GM12872 (cell line): ENCODE measurements around the gene CBX8.

ENCODE experiments used
- TF ChIP-seq, protein P1 (sequence below): IDR thresholded peaks from 3 replicates; pipeline ENCODE4 v1.5.1; 2011; ENCODE audit warnings: low read depth, mild to moderate bottlenecking, low read length, moderate library complexity; ENCODE audit not compliant: insufficient read depth

The CBX8 gene

GRCh38 chr17:79837888-79838521 is 41.1 kb upstream of the CBX8 start:
- TF ChIP-seq, protein P1, sequence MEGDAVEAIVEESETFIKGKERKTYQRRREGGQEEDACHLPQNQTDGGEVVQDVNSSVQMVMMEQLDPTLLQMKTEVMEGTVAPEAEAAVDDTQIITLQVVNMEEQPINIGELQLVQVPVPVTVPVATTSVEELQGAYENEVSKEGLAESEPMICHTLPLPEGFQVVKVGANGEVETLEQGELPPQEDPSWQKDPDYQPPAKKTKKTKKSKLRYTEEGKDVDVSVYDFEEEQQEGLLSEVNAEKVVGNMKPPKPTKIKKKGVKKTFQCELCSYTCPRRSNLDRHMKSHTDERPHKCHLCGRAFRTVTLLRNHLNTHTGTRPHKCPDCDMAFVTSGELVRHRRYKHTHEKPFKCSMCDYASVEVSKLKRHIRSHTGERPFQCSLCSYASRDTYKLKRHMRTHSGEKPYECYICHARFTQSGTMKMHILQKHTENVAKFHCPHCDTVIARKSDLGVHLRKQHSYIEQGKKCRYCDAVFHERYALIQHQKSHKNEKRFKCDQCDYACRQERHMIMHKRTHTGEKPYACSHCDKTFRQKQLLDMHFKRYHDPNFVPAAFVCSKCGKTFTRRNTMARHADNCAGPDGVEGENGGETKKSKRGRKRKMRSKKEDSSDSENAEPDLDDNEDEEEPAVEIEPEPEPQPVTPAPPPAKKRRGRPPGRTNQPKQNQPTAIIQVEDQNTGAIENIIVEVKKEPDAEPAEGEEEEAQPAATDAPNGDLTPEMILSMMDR: no peak

DNA sequence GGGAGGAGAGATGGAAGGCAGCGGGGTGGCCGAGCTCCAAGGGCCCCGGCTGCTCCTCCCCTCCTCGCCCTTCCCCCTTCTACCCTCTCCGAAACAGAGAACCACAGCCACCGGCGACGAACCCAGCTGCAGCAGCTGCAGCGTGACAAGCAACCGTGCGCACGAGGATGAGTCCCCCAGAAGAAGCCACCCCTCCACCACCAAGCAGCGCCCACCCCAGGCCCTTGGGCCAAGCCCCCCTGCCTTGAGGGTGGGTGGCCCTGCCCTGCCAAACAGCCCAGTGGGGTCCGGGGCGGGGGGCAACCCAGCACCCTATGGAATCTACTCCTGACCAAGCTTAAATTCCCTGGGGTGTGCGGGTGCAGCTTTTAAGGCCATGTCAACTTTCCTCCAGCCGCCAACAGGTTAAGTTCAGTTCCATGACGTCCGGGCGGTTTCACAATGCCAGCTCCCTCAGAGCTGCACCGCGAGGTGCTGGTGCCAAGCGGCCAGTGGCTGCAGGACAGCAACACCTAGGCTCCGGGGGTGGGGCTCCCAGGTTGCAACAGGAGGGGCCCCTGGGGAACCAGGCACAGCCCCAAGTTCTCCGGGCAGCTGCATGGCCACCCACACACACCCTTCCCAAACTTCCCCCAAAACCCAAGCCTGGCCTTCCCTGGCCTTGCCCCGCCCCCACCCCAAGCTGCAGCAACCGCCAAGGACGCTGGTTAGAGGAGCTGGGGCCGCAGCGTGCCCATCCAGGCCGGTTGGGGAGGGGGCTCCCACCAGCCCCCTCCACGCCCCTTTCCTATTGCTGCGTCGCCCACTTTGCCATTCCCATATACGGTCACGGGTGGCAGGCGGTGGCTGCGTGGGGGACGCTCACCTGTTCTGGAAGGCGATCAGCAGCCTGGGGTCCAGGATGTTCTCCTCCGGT is 40.4 kb upstream of the CBX8 start:
- TF ChIP-seq, protein P1: 0 out of 3 replicates have a peak, but pooled peaks have one; percentile 27

GRCh38 chr17:79836510-79836971 is 39.7 kb upstream of the CBX8 start:
- TF ChIP-seq, protein P1: no peak

- TF ChIP-seq, protein P1: no peak
Observed at GRCh38 chr17:79835953-79836509, 39.2 kb upstream of the CBX8 start.

- TF ChIP-seq, protein P1: no peak
Observed at GRCh38 chr17:79835470-79835899, 38.6 kb upstream of the CBX8 start.

DNA sequence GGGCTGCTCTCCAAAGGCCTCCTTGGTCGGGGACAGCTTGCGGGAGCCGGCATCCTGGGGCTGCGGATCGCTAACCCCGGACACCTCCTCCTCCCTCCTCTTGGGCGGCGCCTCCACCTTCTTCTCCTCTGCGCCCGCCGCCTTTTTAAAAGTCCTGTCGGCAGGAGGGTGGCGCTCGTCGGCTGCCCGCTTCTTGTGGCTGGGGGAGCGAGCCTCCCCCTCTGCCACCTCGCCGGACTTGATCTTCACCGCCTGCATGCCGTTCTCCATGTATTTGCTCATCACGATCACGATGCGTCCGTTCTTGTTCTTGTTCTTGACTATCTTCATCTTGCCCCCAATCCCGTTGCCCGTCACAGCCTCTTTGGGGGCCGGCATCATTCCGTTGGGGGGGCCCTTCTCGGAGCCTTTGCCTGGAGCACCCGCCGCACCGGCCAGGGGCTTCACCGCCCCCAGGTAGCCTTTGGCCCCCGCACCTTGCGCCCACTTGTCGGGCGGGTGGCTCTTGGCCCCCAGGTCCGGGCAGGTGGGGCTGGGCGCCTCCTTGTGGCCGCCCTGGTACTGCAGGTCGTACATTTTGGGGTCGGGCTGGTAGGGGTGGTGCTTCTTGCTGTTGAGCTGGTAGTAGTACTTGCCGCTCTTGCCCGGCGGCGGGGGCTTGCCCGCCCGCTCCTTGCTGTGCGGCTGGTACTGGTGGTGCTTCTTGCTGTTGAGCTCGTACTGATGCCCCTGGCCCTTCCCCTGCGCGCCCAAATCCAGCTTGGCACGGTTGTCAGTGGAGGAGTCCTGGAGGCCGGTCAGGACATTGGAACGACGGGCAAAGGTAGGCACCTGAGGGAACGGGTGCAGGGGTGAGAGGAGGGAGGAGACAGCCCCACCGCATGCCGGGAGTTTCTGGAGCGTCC is 37.9 kb upstream of the CBX8 start:
- TF ChIP-seq, protein P1: peak; percentile 73
